GM12892 (cell line): ENCODE data around the gene CST7.

Experiments used
- POLR2A ChIP-seq: IDR thresholded peaks from 2 replicates; pipeline ENCODE4 v1.6.1; 2011; ENCODE audit warnings: low read depth, low read length, control low read depth
- POLR2AphosphoS5 ChIP-seq: IDR thresholded peaks from 2 replicates; pipeline ENCODE4 v1.6.1; 2011; ENCODE audit warnings: low read depth, low read length, control low read depth
- TAF1 ChIP-seq: IDR thresholded peaks from 2 replicates; pipeline ENCODE4 v1.6.1; 2011; ENCODE audit warnings: low read depth, mild to moderate bottlenecking, control low read depth, low read length, borderline replicate concordance

- TF ChIP-seq POLR2A = no peak
- TF ChIP-seq POLR2AphosphoS5 = no peak
- TF ChIP-seq TAF1 = no peak
These were observed 45.1 kb downstream of the CST7 start for GRCh38 chr20:24994186-24994465.
